ENCODE results near the gene AFP. TPM values are rescaled to one million over a fixed set of nuclear protein-coding genes. Genes with fewer than 3 reads are reported as not detected.
"Not testable (repeated sequence)": the region's sequence is repeated elsewhere in the genome, so short reads cannot be mapped to it uniquely, and the experiment has no call there.

The AFP gene
- total RNA-seq, 1 experiment from 2014 or later: 4.9 TPM

DNA sequence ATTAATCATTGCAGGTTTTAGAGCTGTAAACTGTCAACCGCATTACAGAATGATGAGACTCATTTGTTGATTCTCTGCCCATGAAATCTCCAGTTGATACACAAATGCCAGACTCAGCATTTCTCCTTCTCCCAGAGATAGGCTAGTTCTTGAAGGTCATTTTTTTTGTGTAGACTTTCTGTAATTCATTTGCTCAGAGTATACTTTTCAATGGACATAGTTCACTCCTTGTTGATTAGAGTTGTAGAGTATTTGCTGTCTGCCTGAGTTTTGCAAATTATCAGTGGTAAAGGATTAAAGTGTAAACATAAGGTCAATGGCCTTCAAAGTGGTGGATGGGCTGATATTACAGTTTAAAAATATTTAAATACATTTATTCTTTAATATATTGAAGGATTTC is 47.1 kb upstream of the AFP start:
- Histone ChIP-seq H2AK5ac (ENCODE audit: insufficient read length, low read length) (no peak overlapping the region), H3T11ph (ENCODE audit: low read length) (no peak overlapping the region), H2BK20ac (ENCODE audit: low read depth, low read length, poor library complexity, severe bottlenecking) (no peak overlapping the region), H3K14ac (ENCODE audit: insufficient read depth, low read length) (no peak overlapping the region), H2BK5ac (ENCODE audit: insufficient read length, low read length) (no peak overlapping the region), H3K4ac (ENCODE audit: low read depth, low read length) (no peak overlapping the region), H4K91ac (ENCODE audit: insufficient read length, low read depth, low read length) (no peak overlapping the region), H4K20me1 (ENCODE audit: control insufficient read depth, insufficient read depth, insufficient read length) (no peaks in the 10 kb centered on the region), H4K5ac (ENCODE audit: insufficient read length, low read depth, low read length) (no peak overlapping the region), H2BK120ac (ENCODE audit: low read depth, low read length, poor library complexity, severe bottlenecking) (no peak overlapping the region), H2BK15ac (ENCODE audit: low read depth, low read length) (no peak overlapping the region), H3K4me2 (ENCODE audit: insufficient read depth, insufficient read length, low read length) (no peak overlapping the region), H3K79me1 (ENCODE audit: insufficient read depth, low read depth, low read length, poor library complexity, severe bottlenecking) (no peaks in the 10 kb centered on the region), H4K8ac (replicated peaks; ENCODE audit: insufficient read length, low read depth, low read length) (no peak overlapping the region), H3K23me2 (ENCODE audit: insufficient read length, low read depth, low read length, poor library complexity, severe bottlenecking) (no peaks in the 10 kb centered on the region), H3K56ac (ENCODE audit: insufficient read length, low read depth, low read length) (no peak overlapping the region), H3K79me2 (ENCODE audit: insufficient read depth, low read length) (no peaks in the 10 kb centered on the region), H3K9me3 (ENCODE audit: control insufficient read depth, low read depth, low read length) (no peaks in the 10 kb centered on the region), H3K4me1 (ENCODE audit: insufficient read depth, low read length) (no peaks in the 10 kb centered on the region), H3K27me3 (ENCODE audit: insufficient read depth, low read length) (no peaks in the 10 kb centered on the region), H2AFZ (ENCODE audit: low read length) (no peak overlapping the region), H3K18ac (ENCODE audit: insufficient read length, low read depth, low read length) (no peak overlapping the region), H3K23ac (ENCODE audit: insufficient read length, low read depth, low read length) (no peak overlapping the region), H3K9ac (ENCODE audit: extremely low read depth, insufficient read length, low read length) (no peak overlapping the region), H2BK12ac (ENCODE audit: insufficient read length, low read depth, low read length) (no peak overlapping the region), H3K27ac (ENCODE audit: insufficient read length, low read depth, low read length) (no peak overlapping the region)
- WGBS (ENCODE audit: extremely low coverage, insufficient read length, low lambda C conversion rate): no CpG with 5 or more reads among the region's 1 CpG
- Mint-ChIP-seq H3K27me3 (ENCODE audit: low read depth) (no peaks in the 10 kb centered on the region), H3K4me3 (no peak overlapping the region), H3K4me1 (peaks cover 3 to 12% of the 10 kb centered on the region in 2 experiments; a peak in 3 of 4 replicates), H3K9me3 (peaks cover 0 to 3% of the 10 kb centered on the region in 2 experiments; a peak in 1 of 5 replicates), H3K36me3 (ENCODE audit: insufficient read depth in 1 of 3, low read depth in 3 of 3) (peaks cover 0 to 6% (median 0%) of the 10 kb centered on the region in 3 experiments; a peak in 4 of 7 replicates), H3K27ac (no peak overlapping the region)
- no peak for DNase-seq
- TF ChIP-seq, protein P1, sequence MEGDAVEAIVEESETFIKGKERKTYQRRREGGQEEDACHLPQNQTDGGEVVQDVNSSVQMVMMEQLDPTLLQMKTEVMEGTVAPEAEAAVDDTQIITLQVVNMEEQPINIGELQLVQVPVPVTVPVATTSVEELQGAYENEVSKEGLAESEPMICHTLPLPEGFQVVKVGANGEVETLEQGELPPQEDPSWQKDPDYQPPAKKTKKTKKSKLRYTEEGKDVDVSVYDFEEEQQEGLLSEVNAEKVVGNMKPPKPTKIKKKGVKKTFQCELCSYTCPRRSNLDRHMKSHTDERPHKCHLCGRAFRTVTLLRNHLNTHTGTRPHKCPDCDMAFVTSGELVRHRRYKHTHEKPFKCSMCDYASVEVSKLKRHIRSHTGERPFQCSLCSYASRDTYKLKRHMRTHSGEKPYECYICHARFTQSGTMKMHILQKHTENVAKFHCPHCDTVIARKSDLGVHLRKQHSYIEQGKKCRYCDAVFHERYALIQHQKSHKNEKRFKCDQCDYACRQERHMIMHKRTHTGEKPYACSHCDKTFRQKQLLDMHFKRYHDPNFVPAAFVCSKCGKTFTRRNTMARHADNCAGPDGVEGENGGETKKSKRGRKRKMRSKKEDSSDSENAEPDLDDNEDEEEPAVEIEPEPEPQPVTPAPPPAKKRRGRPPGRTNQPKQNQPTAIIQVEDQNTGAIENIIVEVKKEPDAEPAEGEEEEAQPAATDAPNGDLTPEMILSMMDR (conservative IDR thresholded peaks at IDR 0.05): no peak

DNA sequence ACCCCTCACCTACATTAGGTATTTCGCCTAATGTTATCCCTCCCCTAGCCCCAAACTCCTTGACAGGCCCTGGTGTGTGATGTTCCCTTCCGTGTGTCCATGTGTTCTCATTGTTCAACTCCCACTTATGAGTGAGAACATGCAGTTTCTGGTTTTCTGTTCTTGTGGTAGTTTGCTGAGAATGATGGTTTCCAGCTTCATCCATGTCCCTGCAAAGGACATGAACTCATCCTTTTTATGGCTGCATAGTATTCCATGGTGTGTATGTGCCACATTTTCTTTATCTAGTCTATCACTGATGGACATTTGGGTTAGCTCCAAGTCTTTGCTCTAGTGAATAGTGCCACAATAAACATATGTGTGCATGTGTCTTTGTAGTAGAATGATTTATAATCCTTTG is 46.4 kb upstream of the AFP start:
- H3K23me2 ChIP-seq (ENCODE audit: insufficient read length, low read depth, low read length, poor library complexity, severe bottlenecking); H4K91ac ChIP-seq (ENCODE audit: insufficient read length, low read depth, low read length); H3T11ph ChIP-seq (ENCODE audit: low read length); H3K4me3 Mint-ChIP-seq; H3K27me3 Mint-ChIP-seq (ENCODE audit: low read depth); H2BK12ac ChIP-seq (ENCODE audit: insufficient read length, low read depth, low read length); H2AFZ ChIP-seq (ENCODE audit: low read length); H3K27ac Mint-ChIP-seq; H3K56ac ChIP-seq (ENCODE audit: insufficient read length, low read depth, low read length); H3K79me1 ChIP-seq (ENCODE audit: insufficient read depth, low read depth, low read length, poor library complexity, severe bottlenecking); H3K36me3 Mint-ChIP-seq (ENCODE audit: insufficient read depth in 1 of 3, low read depth in 3 of 3); H4K20me1 ChIP-seq (ENCODE audit: control insufficient read depth, insufficient read depth, insufficient read length); H2BK15ac ChIP-seq (ENCODE audit: low read depth, low read length); H3K9me3 Mint-ChIP-seq; H2BK120ac ChIP-seq (ENCODE audit: low read depth, low read length, poor library complexity, severe bottlenecking); DNase-seq; H2BK5ac ChIP-seq (ENCODE audit: insufficient read length, low read length); H3K4ac ChIP-seq (ENCODE audit: low read depth, low read length); H3K9me3 ChIP-seq (ENCODE audit: control insufficient read depth, low read depth, low read length); H3K23ac ChIP-seq (ENCODE audit: insufficient read length, low read depth, low read length); H3K4me2 ChIP-seq (ENCODE audit: insufficient read depth, insufficient read length, low read length); H3K27me3 ChIP-seq (ENCODE audit: insufficient read depth, low read length); H4K8ac ChIP-seq (replicated peaks; ENCODE audit: insufficient read length, low read depth, low read length); H3K18ac ChIP-seq (ENCODE audit: insufficient read length, low read depth, low read length); H4K5ac ChIP-seq (ENCODE audit: insufficient read length, low read depth, low read length); H2BK20ac ChIP-seq (ENCODE audit: low read depth, low read length, poor library complexity, severe bottlenecking); H3K4me1 ChIP-seq (ENCODE audit: insufficient read depth, low read length); H3K14ac ChIP-seq (ENCODE audit: insufficient read depth, low read length); H3K9ac ChIP-seq (ENCODE audit: extremely low read depth, insufficient read length, low read length); H2AK5ac ChIP-seq (ENCODE audit: insufficient read length, low read length); H3K79me2 ChIP-seq (ENCODE audit: insufficient read depth, low read length); H3K27ac ChIP-seq (ENCODE audit: insufficient read length, low read depth, low read length): not testable (repeated sequence)
- H3K4me1 Mint-ChIP-seq: peaks cover 3 to 12% of the 10 kb centered on the region in 2 experiments; a peak in 3 of 4 replicates
- WGBS (ENCODE audit: extremely low coverage, insufficient read length, low lambda C conversion rate): no CpG with 5 or more reads among the region's 2 CpGs
